ENCODE results near the gene CLINT1. TPM values are rescaled to one million over a fixed set of nuclear protein-coding genes. Genes with fewer than 3 reads are reported as not detected.

Gene CLINT1
- total RNA-seq, 6 donors from 2014 or later = 66.2 to 211 (median 123) TPM

DNA sequence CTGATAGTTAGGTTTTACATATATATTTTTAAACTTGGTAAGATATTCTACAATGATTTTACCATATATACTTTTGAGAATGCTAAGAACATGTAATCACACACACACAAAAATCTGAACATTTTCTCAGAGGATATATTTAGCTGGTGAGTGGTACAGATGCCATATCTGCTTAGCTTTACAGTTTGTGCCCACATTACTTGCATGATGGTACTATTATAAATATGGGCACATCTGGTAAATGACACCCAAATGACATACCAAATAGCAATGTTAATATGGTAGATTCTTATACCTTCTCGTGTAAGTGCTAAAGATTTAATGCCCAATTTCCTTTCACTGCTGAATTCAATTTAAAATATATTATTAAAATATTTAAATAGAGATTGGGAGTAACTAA, 58.8 kb downstream of the CLINT1 start:
- TF ChIP-seq POLR2A (IDR thresholded peaks at IDR 0.05) = no peak
- no peak for TF ChIP-seq EP300 (IDR thresholded peaks at IDR 0.05)
- TF ChIP-seq POLR2AphosphoS5 (IDR thresholded peaks at IDR 0.05) = no peak
- TF ChIP-seq, protein P1, sequence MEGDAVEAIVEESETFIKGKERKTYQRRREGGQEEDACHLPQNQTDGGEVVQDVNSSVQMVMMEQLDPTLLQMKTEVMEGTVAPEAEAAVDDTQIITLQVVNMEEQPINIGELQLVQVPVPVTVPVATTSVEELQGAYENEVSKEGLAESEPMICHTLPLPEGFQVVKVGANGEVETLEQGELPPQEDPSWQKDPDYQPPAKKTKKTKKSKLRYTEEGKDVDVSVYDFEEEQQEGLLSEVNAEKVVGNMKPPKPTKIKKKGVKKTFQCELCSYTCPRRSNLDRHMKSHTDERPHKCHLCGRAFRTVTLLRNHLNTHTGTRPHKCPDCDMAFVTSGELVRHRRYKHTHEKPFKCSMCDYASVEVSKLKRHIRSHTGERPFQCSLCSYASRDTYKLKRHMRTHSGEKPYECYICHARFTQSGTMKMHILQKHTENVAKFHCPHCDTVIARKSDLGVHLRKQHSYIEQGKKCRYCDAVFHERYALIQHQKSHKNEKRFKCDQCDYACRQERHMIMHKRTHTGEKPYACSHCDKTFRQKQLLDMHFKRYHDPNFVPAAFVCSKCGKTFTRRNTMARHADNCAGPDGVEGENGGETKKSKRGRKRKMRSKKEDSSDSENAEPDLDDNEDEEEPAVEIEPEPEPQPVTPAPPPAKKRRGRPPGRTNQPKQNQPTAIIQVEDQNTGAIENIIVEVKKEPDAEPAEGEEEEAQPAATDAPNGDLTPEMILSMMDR (IDR thresholded peaks at IDR 0.05) = no peak
- no peaks in the 10 kb centered on the region for H3K4me1 ChIP-seq
- H3K27ac ChIP-seq = no peak overlapping the region
- H3K4me3 ChIP-seq = no peak overlapping the region
- DNase-seq (no peak), ATAC-seq (ENCODE audit: low FRiP score in 2 of 2) (no peak)
- no peaks in the 10 kb centered on the region for H3K9me3 ChIP-seq
- WGBS, 2 donors = 79 to 86% methylated on average over 1 of the region's 1 CpG
- peaks cover 5 to 46% (median 18%) of the 10 kb centered on the region in 4 donors for H3K36me3 ChIP-seq
- H3K27me3 ChIP-seq = no peaks in the 10 kb centered on the region

GRCh38 chr5:157799578-157799977, 59.4 kb downstream of the CLINT1 start:
- DNase-seq = no peak
- Histone ChIP-seq H3K4me1 (no peaks in the 10 kb centered on the region), H3K9me3 (no peaks in the 10 kb centered on the region), H3K4me3 (no peak overlapping the region), H3K27ac (no peak overlapping the region), H3K36me3 (peaks cover 5 to 46% (median 14%) of the 10 kb centered on the region in 4 donors), H3K27me3 (no peaks in the 10 kb centered on the region)
- WGBS, 2 donors = 82 to 83% methylated on average over 1 of the region's 1 CpG
- ATAC-seq (ENCODE audit: low FRiP score in 2 of 2) = no peak
- TF ChIP-seq EP300 (IDR thresholded peaks at IDR 0.05) (no peak), POLR2AphosphoS5 (IDR thresholded peaks at IDR 0.05) (no peak), POLR2A (IDR thresholded peaks at IDR 0.05) (no peak)
- TF ChIP-seq, protein P1 (IDR thresholded peaks at IDR 0.05) = no peak

GRCh38 chr5:157793301-157793700, 65.6 kb downstream of the CLINT1 start:
- Histone ChIP-seq H3K4me3 (no peak overlapping the region), H3K27me3 (no peaks in the 10 kb centered on the region), H3K9me3 (no peaks in the 10 kb centered on the region), H3K36me3 (peaks cover 7 to 79% (median 23%) of the 10 kb centered on the region in 4 donors), H3K27ac (no peak overlapping the region), H3K4me1 (no peaks in the 10 kb centered on the region)
- no peak for ATAC-seq (ENCODE audit: low FRiP score in 2 of 2)
- DNase-seq = no peak
- WGBS, 2 donors = 72 to 80% methylated on average over 4 of the region's 4 CpGs
- TF ChIP-seq POLR2A (IDR thresholded peaks at IDR 0.05) = no peak
- no peak for TF ChIP-seq EP300 (IDR thresholded peaks at IDR 0.05)
- no peak for TF ChIP-seq POLR2AphosphoS5 (IDR thresholded peaks at IDR 0.05)
- TF ChIP-seq, protein P1 (IDR thresholded peaks at IDR 0.05) = no peak

GRCh38 chr5:157785801-157786200, 73.1 kb downstream of the CLINT1 start:
- DNase-seq (no peak), ATAC-seq (ENCODE audit: low FRiP score in 2 of 2) (no peak)
- no peak overlapping the region for H3K4me3 ChIP-seq
- TF ChIP-seq POLR2A (IDR thresholded peaks at IDR 0.05) (no peak), EP300 (IDR thresholded peaks at IDR 0.05) (no peak), POLR2AphosphoS5 (IDR thresholded peaks at IDR 0.05) (no peak)
- TF ChIP-seq, protein P1 (IDR thresholded peaks at IDR 0.05) = no peak
- no peaks in the 10 kb centered on the region for H3K27me3 ChIP-seq
- no peak overlapping the region for H3K27ac ChIP-seq
- H3K9me3 ChIP-seq = no peaks in the 10 kb centered on the region
- H3K36me3 ChIP-seq = peaks cover 0 to 65% (median 11%) of the 10 kb centered on the region in 4 donors
- no peaks in the 10 kb centered on the region for H3K4me1 ChIP-seq
- 83 to 86% methylated on average over 3 of the region's 3 CpGs for WGBS, 2 donors

DNA sequence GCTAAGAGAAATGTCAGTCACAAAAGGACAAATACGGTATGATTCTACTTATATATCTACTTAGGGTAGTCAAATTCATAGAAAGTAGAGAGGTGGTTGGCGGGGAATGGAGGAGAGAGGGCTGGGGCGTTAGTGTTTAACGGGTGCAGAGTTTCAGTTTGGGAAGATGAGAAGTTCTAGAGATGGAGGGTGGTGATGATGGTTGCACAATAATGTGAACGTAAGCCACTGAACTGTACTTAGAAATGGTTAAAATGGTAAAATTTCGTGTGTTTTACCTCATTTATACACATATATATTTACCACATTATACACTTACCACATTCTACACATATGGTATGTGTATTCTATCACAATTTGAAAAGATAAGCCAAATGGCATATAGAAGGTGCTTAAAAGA, 79.7 kb downstream of the CLINT1 start:
- ATAC-seq (ENCODE audit: low FRiP score in 2 of 2) = no peak
- Histone ChIP-seq H3K27me3 (no peaks in the 10 kb centered on the region), H3K36me3 (peaks cover 0 to 5% (median 0%) of the 10 kb centered on the region in 4 donors), H3K4me1 (no peaks in the 10 kb centered on the region), H3K27ac (no peak overlapping the region), H3K4me3 (no peak overlapping the region), H3K9me3 (no peaks in the 10 kb centered on the region)
- WGBS, 2 donors = 83 to 86% methylated on average over 6 of the region's 6 CpGs
- no peak for DNase-seq
- TF ChIP-seq POLR2AphosphoS5 (IDR thresholded peaks at IDR 0.05) = no peak
- TF ChIP-seq, protein P1 (IDR thresholded peaks at IDR 0.05) = no peak
- TF ChIP-seq EP300 (IDR thresholded peaks at IDR 0.05) = no peak
- no peak for TF ChIP-seq POLR2A (IDR thresholded peaks at IDR 0.05)

All from upper lobe of left lung (tissue), 6 donors.